ENCODE measurements around the gene PRRX2. TPM values are rescaled to one million over a fixed set of nuclear protein-coding genes. Genes with fewer than 3 reads are reported as not detected.

PRRX2 gene
- 21.5 and 44.3 TPM in 2 replicates for total RNA-seq

GRCh38 chr9:129665389-129665775 is at the start of gene PRRX2:
TSS of gene PRRX2 (plus strand) at chr9:129665647. CDS start at chr9:129665868, 221 bp downstream.

GRCh38 chr9:129620669-129621295 is 44.7 kb upstream of the PRRX2 start, which contains the start of gene C9orf50:
TSS of gene C9orf50 (minus strand) at chr9:129621101. CDS start at chr9:129620574, 527 bp downstream.

GRCh38 chr9:129626079-129626624 is 39.3 kb upstream of the PRRX2 start, which contains the start of gene NTMT1:
TSS of gene NTMT1 (plus strand) at chr9:129626163. CDS start at chr9:129632704, 6,541 bp downstream.

GRCh38 chr9:129641750-129642585 is 23.5 kb upstream of the PRRX2 start, which contains the start of gene ASB6:
TSS of gene ASB6 (minus strand) at chr9:129642151. CDS start at chr9:129641999, 152 bp downstream.

GRCh38 chr9:129752900-129753729 is 87.7 kb downstream of the PRRX2 start, which contains the start of gene PTGES:
TSS of gene PTGES (minus strand) at chr9:129753042. CDS start at chr9:129753012, 30 bp downstream.

Other genes with a start within 250 kb of the PRRX2 start
- under 0.01 TPM in 2 replicates for gene C9orf50, start 44.5 kb upstream of the PRRX2 start, total RNA-seq
- 25.1 and 32.6 TPM in 2 replicates for gene NTMT1, start 39.5 kb upstream of the PRRX2 start, total RNA-seq
- gene ASB6, start 23.5 kb upstream of the PRRX2 start, total RNA-seq = 8.8 and 11.3 TPM in 2 replicates
- 48.9 and 74.7 TPM in 2 replicates for gene PTGES, start 87.4 kb downstream of the PRRX2 start, total RNA-seq
- gene TOR1B, start 137.5 kb downstream of the PRRX2 start, total RNA-seq = 16.2 and 19.1 TPM in 2 replicates
- 17.7 and 21.0 TPM in 2 replicates for gene TOR1A, start 158.5 kb downstream of the PRRX2 start, total RNA-seq
- 45.6 and 58.6 TPM in 2 replicates for gene C9orf78, start 169.6 kb downstream of the PRRX2 start, total RNA-seq
- gene USP20, start 169.8 kb downstream of the PRRX2 start, total RNA-seq = 9.1 and 13.9 TPM in 2 replicates

Data from bronchial smooth muscle cell (primary cell).